ENCODE results near the gene RALGPS2.

RALGPS2 gene

GRCh38 chr1:178928041-178928440 lies 203.0 kb downstream of the RALGPS2 start (continued):
- TF ChIP-seq, protein P1, sequence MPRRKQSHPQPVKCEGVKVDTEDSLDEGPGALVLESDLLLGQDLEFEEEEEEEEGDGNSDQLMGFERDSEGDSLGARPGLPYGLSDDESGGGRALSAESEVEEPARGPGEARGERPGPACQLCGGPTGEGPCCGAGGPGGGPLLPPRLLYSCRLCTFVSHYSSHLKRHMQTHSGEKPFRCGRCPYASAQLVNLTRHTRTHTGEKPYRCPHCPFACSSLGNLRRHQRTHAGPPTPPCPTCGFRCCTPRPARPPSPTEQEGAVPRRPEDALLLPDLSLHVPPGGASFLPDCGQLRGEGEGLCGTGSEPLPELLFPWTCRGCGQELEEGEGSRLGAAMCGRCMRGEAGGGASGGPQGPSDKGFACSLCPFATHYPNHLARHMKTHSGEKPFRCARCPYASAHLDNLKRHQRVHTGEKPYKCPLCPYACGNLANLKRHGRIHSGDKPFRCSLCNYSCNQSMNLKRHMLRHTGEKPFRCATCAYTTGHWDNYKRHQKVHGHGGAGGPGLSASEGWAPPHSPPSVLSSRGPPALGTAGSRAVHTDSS (tag by site-specific recombination; IDR thresholded peaks at IDR 0.05): no peak
- no peak for TF ChIP-seq SCRT1 (tag by site-specific recombination; IDR thresholded peaks at IDR 0.05; ENCODE audit: borderline replicate concordance)
- TF ChIP-seq GLI2 (tag by site-specific recombination; IDR thresholded peaks at IDR 0.05; ENCODE audit: borderline replicate concordance, low read depth): no peak
- no peak for TF ChIP-seq ZNF626 (tag by site-specific recombination; IDR thresholded peaks at IDR 0.05)
- no peak for TF ChIP-seq ZNF843 (tag by site-specific recombination; IDR thresholded peaks at IDR 0.05)
- no peak for TF ChIP-seq GLIS2 (tag by site-specific recombination; IDR thresholded peaks at IDR 0.05)

GRCh38 chr1:178928976-178929375 lies 203.9 kb downstream of the RALGPS2 start:
- Histone ChIP-seq H3K36me3 (ENCODE audit: control insufficient read depth in 2 of 2, insufficient read depth in 1 of 2, low read length in 2 of 2) (no peaks in the 10 kb centered on the region), H3K4me3 (ENCODE audit: low read depth, low read length) (no peak overlapping the region), H3K9me3 (ENCODE audit: control insufficient read depth, insufficient read depth, low read depth, low read length) (no peaks in the 10 kb centered on the region), H3K27ac (ENCODE audit: extremely low read depth, low read depth, low read length) (no peak overlapping the region), H3K4me1 (ENCODE audit: control insufficient read depth, insufficient read depth, low read length) (peaks cover 7% of the 10 kb centered on the region; the same call in 1 of the 2 replicates)
- TF ChIP-seq ZNF138 (tag by site-specific recombination; IDR thresholded peaks at IDR 0.05; ENCODE audit: borderline replicate concordance) (no peak), ZNF112 (tag by site-specific recombination; IDR thresholded peaks at IDR 0.05) (no peak), KLF9 (tag by site-specific recombination; IDR thresholded peaks at IDR 0.05; ENCODE audit: low read depth) (no peak), ZNF704 (tag by site-specific recombination; IDR thresholded peaks at IDR 0.05) (no peak), ZNF175 (tag by site-specific recombination; IDR thresholded peaks at IDR 0.05) (no peak), BCL6B (tag by site-specific recombination; IDR thresholded peaks at IDR 0.05) (no peak), ZNF121 (tag by site-specific recombination; IDR thresholded peaks at IDR 0.05) (no peak), TCF7L2 (IDR thresholded peaks at IDR 0.05; ENCODE audit: borderline replicate concordance, low read depth, low read length) (no peak)
- CTCF ChIA-PET: interaction anchor here (1.3 kb wide), 1 partner anchor 74 kb away, joined by 3 read pairs; no protein-coding TSS in a partner anchor
- POLR2A ChIA-PET: no interaction called here

- Histone ChIP-seq H3K4me3 (ENCODE audit: low read depth, low read length) (no peak overlapping the region), H3K9me3 (ENCODE audit: control insufficient read depth, insufficient read depth, low read depth, low read length) (no peaks in the 10 kb centered on the region), H3K4me1 (ENCODE audit: control insufficient read depth, insufficient read depth, low read length) (peaks cover 7% of the 10 kb centered on the region; the same call in 1 of the 2 replicates), H3K27ac (ENCODE audit: extremely low read depth, low read depth, low read length) (no peak overlapping the region), H3K36me3 (ENCODE audit: control insufficient read depth in 2 of 2, insufficient read depth in 1 of 2, low read length in 2 of 2) (no peaks in the 10 kb centered on the region)
- ChIA-PET CTCF (interaction anchor here (1.2 to 1.4 kb wide), 2 partner anchors 71 kb away, joined by 3 to 4 read pairs; no protein-coding TSS in a partner anchor), POLR2A (no interaction called here)
- TF ChIP-seq ZIC2 (tag by site-specific recombination; IDR thresholded peaks at IDR 0.05): 0 out of 2 replicates have a peak, but pooled peaks have one; percentile 9
- no peak for TF ChIP-seq ZNF155 (tag by site-specific recombination; IDR thresholded peaks at IDR 0.05)
Observed at GRCh38 chr1:178931858-178932551, 207.0 kb downstream of the RALGPS2 start.

DNA sequence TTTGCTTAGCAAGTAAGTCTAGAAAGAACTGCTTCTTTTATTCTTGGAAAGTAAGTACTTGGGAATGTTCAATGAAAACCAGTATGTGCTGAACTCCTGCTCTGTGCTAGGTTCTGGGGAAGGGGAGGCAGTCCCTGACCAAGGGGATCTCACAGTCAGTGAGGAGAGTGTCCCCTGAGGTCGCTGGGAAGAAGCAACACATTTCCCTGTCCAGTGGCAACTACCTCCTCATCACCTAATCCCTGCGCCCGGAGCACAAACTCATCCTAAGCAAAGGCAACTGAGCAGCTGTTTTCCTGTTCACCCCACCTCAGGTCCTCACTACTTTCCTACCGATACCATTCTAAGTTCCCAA lies 207.5 kb downstream of the RALGPS2 start:
- no peak overlapping the region for H3K4me3 ChIP-seq (ENCODE audit: low read depth, low read length)
- H3K9me3 ChIP-seq (ENCODE audit: control insufficient read depth, insufficient read depth, low read depth, low read length): no peaks in the 10 kb centered on the region
- no peak overlapping the region for H3K27ac ChIP-seq (ENCODE audit: extremely low read depth, low read depth, low read length)
- ChIA-PET POLR2A (no interaction called here), CTCF (interaction anchor here (1.4 kb wide), 1 partner anchor 71 kb away, joined by 3 read pairs; no protein-coding TSS in a partner anchor)
- H3K4me1 ChIP-seq (ENCODE audit: control insufficient read depth, insufficient read depth, low read length): peaks cover 7% of the 10 kb centered on the region; the same call in 1 of the 2 replicates
- no peaks in the 10 kb centered on the region for H3K36me3 ChIP-seq (ENCODE audit: control insufficient read depth in 2 of 2, insufficient read depth in 1 of 2, low read length in 2 of 2)
- TF ChIP-seq ZNF530 (tag by site-specific recombination; IDR thresholded peaks at IDR 0.05; ENCODE audit: low read depth) (no peak), BCL6B (tag by site-specific recombination; IDR thresholded peaks at IDR 0.05) (0 out of 2 replicates have a peak, but pooled peaks have one; percentile 28)
- TF ChIP-seq, protein P2, sequence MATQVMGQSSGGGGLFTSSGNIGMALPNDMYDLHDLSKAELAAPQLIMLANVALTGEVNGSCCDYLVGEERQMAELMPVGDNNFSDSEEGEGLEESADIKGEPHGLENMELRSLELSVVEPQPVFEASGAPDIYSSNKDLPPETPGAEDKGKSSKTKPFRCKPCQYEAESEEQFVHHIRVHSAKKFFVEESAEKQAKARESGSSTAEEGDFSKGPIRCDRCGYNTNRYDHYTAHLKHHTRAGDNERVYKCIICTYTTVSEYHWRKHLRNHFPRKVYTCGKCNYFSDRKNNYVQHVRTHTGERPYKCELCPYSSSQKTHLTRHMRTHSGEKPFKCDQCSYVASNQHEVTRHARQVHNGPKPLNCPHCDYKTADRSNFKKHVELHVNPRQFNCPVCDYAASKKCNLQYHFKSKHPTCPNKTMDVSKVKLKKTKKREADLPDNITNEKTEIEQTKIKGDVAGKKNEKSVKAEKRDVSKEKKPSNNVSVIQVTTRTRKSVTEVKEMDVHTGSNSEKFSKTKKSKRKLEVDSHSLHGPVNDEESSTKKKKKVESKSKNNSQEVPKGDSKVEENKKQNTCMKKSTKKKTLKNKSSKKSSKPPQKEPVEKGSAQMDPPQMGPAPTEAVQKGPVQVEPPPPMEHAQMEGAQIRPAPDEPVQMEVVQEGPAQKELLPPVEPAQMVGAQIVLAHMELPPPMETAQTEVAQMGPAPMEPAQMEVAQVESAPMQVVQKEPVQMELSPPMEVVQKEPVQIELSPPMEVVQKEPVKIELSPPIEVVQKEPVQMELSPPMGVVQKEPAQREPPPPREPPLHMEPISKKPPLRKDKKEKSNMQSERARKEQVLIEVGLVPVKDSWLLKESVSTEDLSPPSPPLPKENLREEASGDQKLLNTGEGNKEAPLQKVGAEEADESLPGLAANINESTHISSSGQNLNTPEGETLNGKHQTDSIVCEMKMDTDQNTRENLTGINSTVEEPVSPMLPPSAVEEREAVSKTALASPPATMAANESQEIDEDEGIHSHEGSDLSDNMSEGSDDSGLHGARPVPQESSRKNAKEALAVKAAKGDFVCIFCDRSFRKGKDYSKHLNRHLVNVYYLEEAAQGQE (tag by site-specific recombination; IDR thresholded peaks at IDR 0.05): no peak

Data from HEK293 (cell line).